DND-41 (cell line): Measurements from ENCODE around the gene SCRN2.

Experiments used
- ATAC-seq: fragments of 200-7000 bp; cut with Tn5 transposase; 3 replicates; pipeline ENCODE4 v1.9.1; 2021; ENCODE audit warnings: low read depth; ENCODE audit not compliant: insufficient read depth
- DNase-seq: peaks from one replicate; pipeline ENCODE4 v3.0.0-alpha.2; 2020
- H2AFZ ChIP-seq: 2 replicates; pipeline ENCODE4 v1.6.0; 2012; ENCODE audit warnings: low read depth, low read length
- H3K27ac ChIP-seq: 2 replicates; pipeline ENCODE4 v1.5.1; 2012; ENCODE audit warnings: low read length, inconsistent platforms
- H3K27me3 ChIP-seq: fragments of 200-600 bp; sonication (generic); 2 replicates; pipeline ENCODE4 v1.6.0; 2012; ENCODE audit warnings: low read length, mild to moderate bottlenecking, inconsistent platforms; ENCODE audit not compliant: insufficient read depth, poor library complexity
- H3K36me3 ChIP-seq: 2 replicates; pipeline ENCODE4 v1.5.1; 2012; ENCODE audit warnings: low read length, inconsistent platforms; ENCODE audit not compliant: insufficient read depth
- H3K4me1 ChIP-seq: 2 replicates; pipeline ENCODE4 v1.5.1; 2012; ENCODE audit warnings: mild to moderate bottlenecking, low read length; ENCODE audit not compliant: insufficient read depth
- H3K4me2 ChIP-seq: 2 replicates; pipeline ENCODE4 v1.6.0; 2012; ENCODE audit warnings: mild to moderate bottlenecking, moderate library complexity, low read length, inconsistent platforms; ENCODE audit not compliant: insufficient read depth
- H3K4me3 ChIP-seq, 2 experiments: fragments of 200-600 bp in 1 of 2; shearing (Covaris generic) in 1 of 2; 2 replicates each; pipeline ENCODE4 v1.5.1; 2012 to 2016; ENCODE audit warnings: inconsistent platforms in 2 of 2, low read length in 2 of 2, mild to moderate bottlenecking in 2 of 2, low read depth in 1 of 2, moderate library complexity in 1 of 2
- H3K79me2 ChIP-seq: 2 replicates; pipeline ENCODE4 v1.6.0; 2012; ENCODE audit warnings: low read length, inconsistent platforms; ENCODE audit not compliant: insufficient read depth
- H3K9ac ChIP-seq: 2 replicates; pipeline ENCODE4 v1.6.0; 2012; ENCODE audit warnings: low read depth, mild to moderate bottlenecking, inconsistent platforms, low read length, moderate library complexity
- H3K9me3 ChIP-seq: 2 replicates; pipeline ENCODE4 v1.5.1; 2012; ENCODE audit warnings: low read length, moderate library complexity, mild to moderate bottlenecking, inconsistent platforms; ENCODE audit not compliant: insufficient read depth, severe bottlenecking
- H4K20me1 ChIP-seq: 2 replicates; pipeline ENCODE4 v1.6.0; 2012; ENCODE audit warnings: low read length; ENCODE audit not compliant: insufficient read depth
- CTCF ChIP-seq: IDR thresholded peaks from 2 replicates; pipeline ENCODE4 v1.5.1; 2012; ENCODE audit warnings: borderline replicate concordance, low read length, moderate library complexity, mild to moderate bottlenecking; ENCODE audit not compliant: poor library complexity, severe bottlenecking; ENCODE audit errors: extremely low read depth
- EZH2 ChIP-seq: IDR thresholded peaks from 3 replicates; pipeline ENCODE4 v1.6.1; 2012; ENCODE audit warnings: borderline replicate concordance, low read depth, mild to moderate bottlenecking, moderate library complexity, low read length, inconsistent platforms; ENCODE audit not compliant: severe bottlenecking

Gene SCRN2

GRCh38 chr17:47810200-47810821 is 30.8 kb downstream of the SCRN2 start:
- ATAC-seq (no peak), DNase-seq (no peak)
- Histone ChIP-seq H3K9me3 (no peaks in the 10 kb centered on the region), H3K36me3 (peaks cover 59% of the 10 kb centered on the region), H4K20me1 (no peaks in the 10 kb centered on the region; the same call in 1 of the 2 replicates), H3K79me2 (no peaks in the 10 kb centered on the region), H2AFZ (no peak overlapping the region), H3K27ac (no peak overlapping the region), H3K4me3 (no peak overlapping the region), H3K27me3 (no peaks in the 10 kb centered on the region), H3K4me1 (no peaks in the 10 kb centered on the region), H3K9ac (no peak overlapping the region), H3K4me2 (no peak overlapping the region)
- TF ChIP-seq EZH2 = no peak

- H3K4me1 ChIP-seq = no peaks in the 10 kb centered on the region
- no peak overlapping the region for H3K27ac ChIP-seq
- H3K79me2 ChIP-seq = no peaks in the 10 kb centered on the region
- H3K9ac ChIP-seq = no peak overlapping the region
- H4K20me1 ChIP-seq = no peaks in the 10 kb centered on the region
- no peak overlapping the region for H3K4me2 ChIP-seq
- peaks cover 50% of the 10 kb centered on the region for H3K36me3 ChIP-seq
- H3K9me3 ChIP-seq = no peaks in the 10 kb centered on the region
- H2AFZ ChIP-seq = no peak overlapping the region
- no peaks in the 10 kb centered on the region for H3K27me3 ChIP-seq
- no peak overlapping the region for H3K4me3 ChIP-seq
- no peak for DNase-seq
- TF ChIP-seq CTCF = no peak
- no peak for ATAC-seq
These were observed 32.1 kb downstream of the SCRN2 start for GRCh38 chr17:47808830-47809480.

- Histone ChIP-seq H3K9me3 (no peaks in the 10 kb centered on the region), H4K20me1 (no peaks in the 10 kb centered on the region), H3K79me2 (no peaks in the 10 kb centered on the region), H3K27me3 (no peaks in the 10 kb centered on the region), H2AFZ (no peak overlapping the region), H3K4me1 (no peaks in the 10 kb centered on the region), H3K27ac (no peak overlapping the region), H3K4me2 (no peak overlapping the region), H3K4me3 (no peak overlapping the region), H3K36me3 (peaks cover 43% of the 10 kb centered on the region), H3K9ac (no peak overlapping the region)
- DNase-seq (no peak), ATAC-seq (no peak)
- TF ChIP-seq EZH2 (no peak), CTCF (no peak)
These were observed 32.8 kb downstream of the SCRN2 start for GRCh38 chr17:47808036-47808829.

GRCh38 chr17:47807421-47807820 is 33.7 kb downstream of the SCRN2 start:
- Histone ChIP-seq H3K9me3 (no peaks in the 10 kb centered on the region), H3K79me2 (no peaks in the 10 kb centered on the region), H3K36me3 (peaks cover 37% of the 10 kb centered on the region), H3K9ac (no peak overlapping the region), H4K20me1 (no peaks in the 10 kb centered on the region), H3K4me3 (no peak overlapping the region), H3K27ac (no peak overlapping the region), H2AFZ (no peak overlapping the region), H3K4me2 (no peak overlapping the region), H3K4me1 (no peaks in the 10 kb centered on the region), H3K27me3 (no peaks in the 10 kb centered on the region)
- ATAC-seq = no peak
- TF ChIP-seq EZH2 (no peak), CTCF (no peak)
- DNase-seq = no peak
